ENCODE results near the gene ZMYND8. TPM values are rescaled to one million over a fixed set of nuclear protein-coding genes. Genes with fewer than 3 reads are reported as not detected.

The ZMYND8 gene
- total and polyA plus RNA-seq, 2 of the 8 experiments (the other 6 are each of a cell fraction or from before 2014, with no cell fraction given) = 50.5 to 163 TPM

DNA sequence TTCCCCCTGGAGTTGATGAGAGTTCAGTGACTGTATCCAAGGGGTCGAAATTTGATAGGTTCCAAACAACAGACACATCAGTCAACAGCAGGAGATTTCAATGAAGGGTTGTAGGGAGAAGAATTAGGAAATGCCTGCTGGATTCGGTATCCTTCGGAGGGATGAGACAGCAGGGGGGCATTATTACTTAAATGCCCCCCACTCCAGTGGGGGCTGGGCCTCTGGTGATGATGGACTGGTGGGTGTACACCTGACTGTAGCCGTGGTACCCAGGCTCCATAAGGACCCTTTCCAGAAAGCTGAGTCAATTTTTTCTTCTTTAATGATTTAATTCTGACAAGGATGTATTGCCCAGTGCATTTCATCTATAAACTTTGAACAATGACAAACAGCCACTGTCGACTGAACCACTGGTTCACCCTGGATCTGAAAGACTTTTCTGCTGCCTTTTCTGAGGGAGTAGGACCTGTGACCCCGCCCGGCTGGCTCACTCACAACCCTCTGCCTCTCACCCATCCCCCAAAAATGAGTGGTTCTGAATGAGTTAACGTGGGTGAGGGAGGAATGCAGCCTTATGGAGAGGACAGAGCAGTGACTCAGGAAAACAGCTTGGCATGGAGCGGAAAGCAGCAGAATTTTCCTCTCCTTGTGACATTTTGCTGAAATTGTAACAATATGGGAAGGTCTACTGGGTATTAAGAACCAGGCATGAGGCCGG is 41.0 kb downstream of the ZMYND8 start (continued):
- TF ChIP-seq, protein P1, sequence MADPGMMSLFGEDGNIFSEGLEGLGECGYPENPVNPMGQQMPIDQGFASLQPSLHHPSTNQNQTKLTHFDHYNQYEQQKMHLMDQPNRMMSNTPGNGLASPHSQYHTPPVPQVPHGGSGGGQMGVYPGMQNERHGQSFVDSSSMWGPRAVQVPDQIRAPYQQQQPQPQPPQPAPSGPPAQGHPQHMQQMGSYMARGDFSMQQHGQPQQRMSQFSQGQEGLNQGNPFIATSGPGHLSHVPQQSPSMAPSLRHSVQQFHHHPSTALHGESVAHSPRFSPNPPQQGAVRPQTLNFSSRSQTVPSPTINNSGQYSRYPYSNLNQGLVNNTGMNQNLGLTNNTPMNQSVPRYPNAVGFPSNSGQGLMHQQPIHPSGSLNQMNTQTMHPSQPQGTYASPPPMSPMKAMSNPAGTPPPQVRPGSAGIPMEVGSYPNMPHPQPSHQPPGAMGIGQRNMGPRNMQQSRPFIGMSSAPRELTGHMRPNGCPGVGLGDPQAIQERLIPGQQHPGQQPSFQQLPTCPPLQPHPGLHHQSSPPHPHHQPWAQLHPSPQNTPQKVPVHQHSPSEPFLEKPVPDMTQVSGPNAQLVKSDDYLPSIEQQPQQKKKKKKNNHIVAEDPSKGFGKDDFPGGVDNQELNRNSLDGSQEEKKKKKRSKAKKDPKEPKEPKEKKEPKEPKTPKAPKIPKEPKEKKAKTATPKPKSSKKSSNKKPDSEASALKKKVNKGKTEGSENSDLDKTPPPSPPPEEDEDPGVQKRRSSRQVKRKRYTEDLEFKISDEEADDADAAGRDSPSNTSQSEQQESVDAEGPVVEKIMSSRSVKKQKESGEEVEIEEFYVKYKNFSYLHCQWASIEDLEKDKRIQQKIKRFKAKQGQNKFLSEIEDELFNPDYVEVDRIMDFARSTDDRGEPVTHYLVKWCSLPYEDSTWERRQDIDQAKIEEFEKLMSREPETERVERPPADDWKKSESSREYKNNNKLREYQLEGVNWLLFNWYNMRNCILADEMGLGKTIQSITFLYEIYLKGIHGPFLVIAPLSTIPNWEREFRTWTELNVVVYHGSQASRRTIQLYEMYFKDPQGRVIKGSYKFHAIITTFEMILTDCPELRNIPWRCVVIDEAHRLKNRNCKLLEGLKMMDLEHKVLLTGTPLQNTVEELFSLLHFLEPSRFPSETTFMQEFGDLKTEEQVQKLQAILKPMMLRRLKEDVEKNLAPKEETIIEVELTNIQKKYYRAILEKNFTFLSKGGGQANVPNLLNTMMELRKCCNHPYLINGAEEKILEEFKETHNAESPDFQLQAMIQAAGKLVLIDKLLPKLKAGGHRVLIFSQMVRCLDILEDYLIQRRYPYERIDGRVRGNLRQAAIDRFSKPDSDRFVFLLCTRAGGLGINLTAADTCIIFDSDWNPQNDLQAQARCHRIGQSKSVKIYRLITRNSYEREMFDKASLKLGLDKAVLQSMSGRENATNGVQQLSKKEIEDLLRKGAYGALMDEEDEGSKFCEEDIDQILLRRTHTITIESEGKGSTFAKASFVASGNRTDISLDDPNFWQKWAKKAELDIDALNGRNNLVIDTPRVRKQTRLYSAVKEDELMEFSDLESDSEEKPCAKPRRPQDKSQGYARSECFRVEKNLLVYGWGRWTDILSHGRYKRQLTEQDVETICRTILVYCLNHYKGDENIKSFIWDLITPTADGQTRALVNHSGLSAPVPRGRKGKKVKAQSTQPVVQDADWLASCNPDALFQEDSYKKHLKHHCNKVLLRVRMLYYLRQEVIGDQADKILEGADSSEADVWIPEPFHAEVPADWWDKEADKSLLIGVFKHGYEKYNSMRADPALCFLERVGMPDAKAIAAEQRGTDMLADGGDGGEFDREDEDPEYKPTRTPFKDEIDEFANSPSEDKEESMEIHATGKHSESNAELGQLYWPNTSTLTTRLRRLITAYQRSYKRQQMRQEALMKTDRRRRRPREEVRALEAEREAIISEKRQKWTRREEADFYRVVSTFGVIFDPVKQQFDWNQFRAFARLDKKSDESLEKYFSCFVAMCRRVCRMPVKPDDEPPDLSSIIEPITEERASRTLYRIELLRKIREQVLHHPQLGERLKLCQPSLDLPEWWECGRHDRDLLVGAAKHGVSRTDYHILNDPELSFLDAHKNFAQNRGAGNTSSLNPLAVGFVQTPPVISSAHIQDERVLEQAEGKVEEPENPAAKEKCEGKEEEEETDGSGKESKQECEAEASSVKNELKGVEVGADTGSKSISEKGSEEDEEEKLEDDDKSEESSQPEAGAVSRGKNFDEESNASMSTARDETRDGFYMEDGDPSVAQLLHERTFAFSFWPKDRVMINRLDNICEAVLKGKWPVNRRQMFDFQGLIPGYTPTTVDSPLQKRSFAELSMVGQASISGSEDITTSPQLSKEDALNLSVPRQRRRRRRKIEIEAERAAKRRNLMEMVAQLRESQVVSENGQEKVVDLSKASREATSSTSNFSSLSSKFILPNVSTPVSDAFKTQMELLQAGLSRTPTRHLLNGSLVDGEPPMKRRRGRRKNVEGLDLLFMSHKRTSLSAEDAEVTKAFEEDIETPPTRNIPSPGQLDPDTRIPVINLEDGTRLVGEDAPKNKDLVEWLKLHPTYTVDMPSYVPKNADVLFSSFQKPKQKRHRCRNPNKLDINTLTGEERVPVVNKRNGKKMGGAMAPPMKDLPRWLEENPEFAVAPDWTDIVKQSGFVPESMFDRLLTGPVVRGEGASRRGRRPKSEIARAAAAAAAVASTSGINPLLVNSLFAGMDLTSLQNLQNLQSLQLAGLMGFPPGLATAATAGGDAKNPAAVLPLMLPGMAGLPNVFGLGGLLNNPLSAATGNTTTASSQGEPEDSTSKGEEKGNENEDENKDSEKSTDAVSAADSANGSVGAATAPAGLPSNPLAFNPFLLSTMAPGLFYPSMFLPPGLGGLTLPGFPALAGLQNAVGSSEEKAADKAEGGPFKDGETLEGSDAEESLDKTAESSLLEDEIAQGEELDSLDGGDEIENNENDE (IDR thresholded peaks at IDR 0.05; ENCODE audit: insufficient replicate concordance, low read length) = no peak
- TF ChIP-seq KDM1A (IDR thresholded peaks at IDR 0.05; ENCODE audit: borderline replicate concordance, low read length) (no peak), RBBP5 (IDR thresholded peaks at IDR 0.05; ENCODE audit: borderline replicate concordance, low read depth, low read length) (0 out of 2 replicates have a peak, but pooled peaks have one; percentile 33), BCL11A (IDR thresholded peaks at IDR 0.05; ENCODE audit: low read depth in 2 of 2, low read length in 2 of 2) (no peak), TEAD4 (IDR thresholded peaks at IDR 0.05; ENCODE audit: low read depth, low read length) (peak; percentile 76), SIRT6 (IDR thresholded peaks at IDR 0.05; ENCODE audit: low read length) (no peak), GABPA (IDR thresholded peaks at IDR 0.05; ENCODE audit: borderline replicate concordance, insufficient read depth, low read length) (no peak), RFX5 (IDR thresholded peaks at IDR 0.05; ENCODE audit: borderline replicate concordance, low read depth, low read length) (no peak), FOSL1 (IDR thresholded peaks at IDR 0.05; ENCODE audit: insufficient read depth, low read depth, low read length) (no peak), CBX5 (IDR thresholded peaks at IDR 0.05; ENCODE audit: low read depth, low read length) (no peak)

Measured in H1 (cell line).